GM12878 (cell line): ENCODE measurements around the gene IMMP2L. TPM values are rescaled to one million over a fixed set of nuclear protein-coding genes. Genes with fewer than 3 reads are reported as not detected.

Source experiments
- ATAC-seq: fragments of 200-7000 bp; cut with Tn5 transposase; 3 replicates; pipeline ENCODE4 v1.9.1; 2020; ENCODE audit warnings: mild to moderate bottlenecking, moderate library complexity
- BruUV-seq: library from RNA; stranded (reverse); fragments of 400-500 nt; replicated peaks from 2 replicates; lab custom pipeline; 2021; lab: Mats Ljungman, UMichigan
- CTCF ChIA-PET: fragments of 300-600 bp; sonication (Branson Sonifier 250); formaldehyde crosslinking; extraction: SDS; loops from one replicate; lab custom pipeline; 2021; ENCODE audit warnings: inconsistent platforms; lab: Yijun Ruan, JAX
- POLR2A ChIA-PET: fragments of 350-600 bp; formaldehyde crosslinking; extraction: SDS; loops from one replicate; lab custom pipeline; 2021; ENCODE audit warnings: inconsistent platforms; lab: Charles Lee
- RAD21 ChIA-PET: fragments of 300-600 bp; sonication (Branson Sonifier 250); formaldehyde crosslinking; loops from one replicate; lab custom pipeline; 2023; ENCODE audit warnings: antibody characterized with exemption; ENCODE audit not compliant: unreplicated experiment; lab: Charles Lee
- SMC1A ChIA-PET: fragments of 300-600 bp; sonication (Branson Sonifier 250); formaldehyde crosslinking; loops from one replicate; lab custom pipeline; 2023; ENCODE audit not compliant: unreplicated experiment, uncharacterized antibody; lab: Charles Lee
- DNase-seq: peaks from one replicate; pipeline ENCODE4 v3.0.0-alpha.2; 2011; ENCODE audit warnings: low read depth, low spot score
- FAIRE-seq: peaks from 3 replicates; lab custom pipeline; 2011; peaks lifted over from hg19 to GRCh38; lab: Jason Lieb, UNC
- H2AFZ ChIP-seq: 2 replicates; pipeline ENCODE4 v1.6.0; 2011; ENCODE audit warnings: low read depth, low read length, control low read depth; ENCODE audit not compliant: control insufficient read depth
- H3K27ac ChIP-seq: 2 replicates; pipeline ENCODE4 v1.5.1; 2011; ENCODE audit warnings: control low read depth; ENCODE audit not compliant: control insufficient read depth, insufficient read depth
- H3K27me3 ChIP-seq, 2 experiments: replicated peaks in 1 of 2; 2 replicates each; pipeline versions ENCODE4 v1.6.0 to v1.6.1; 2011; ENCODE audit warnings: low read length in 1 of 2; ENCODE audit not compliant: control insufficient read depth in 2 of 2, insufficient read depth in 2 of 2
- H3K36me3 ChIP-seq, 2 experiments: 2 replicates each; pipeline ENCODE4 v1.5.1; 2011; ENCODE audit warnings: low read length in 1 of 2; ENCODE audit not compliant: control insufficient read depth in 2 of 2, insufficient read depth in 2 of 2
- H3K4me1 ChIP-seq: 2 replicates; pipeline ENCODE4 v1.6.1; 2011; ENCODE audit warnings: mild to moderate bottlenecking, low read length, moderate library complexity, mixed read lengths; ENCODE audit not compliant: control insufficient read depth, insufficient read depth
- H3K4me2 ChIP-seq: 2 replicates; pipeline ENCODE4 v1.6.0; 2011; ENCODE audit warnings: control low read depth; ENCODE audit not compliant: control insufficient read depth, insufficient read depth
- H3K4me3 ChIP-seq: fragments of 200-600 bp; sonication (generic); 2 replicates; pipeline ENCODE4 v1.5.1; 2016
- H3K79me2 ChIP-seq: 2 replicates; pipeline ENCODE4 v1.6.0; 2011; ENCODE audit warnings: low read length; ENCODE audit not compliant: control insufficient read depth, insufficient read depth
- H3K9ac ChIP-seq: 2 replicates; pipeline ENCODE4 v1.8.0; 2011; ENCODE audit warnings: low read length, control low read depth, mixed read lengths; ENCODE audit not compliant: control insufficient read depth, insufficient read depth
- H3K9me3 ChIP-seq: replicated peaks from 3 replicates; pipeline ENCODE4 v1.5.1; 2011; ENCODE audit warnings: mild to moderate bottlenecking, low read length; ENCODE audit not compliant: control insufficient read depth, insufficient read depth
- H4K20me1 ChIP-seq: 2 replicates; pipeline ENCODE4 v1.6.0; 2011; ENCODE audit not compliant: control insufficient read depth, insufficient read depth
- NFYB ChIP-seq: IDR thresholded peaks from 2 replicates; pipeline ENCODE4 v1.6.1; 2011; ENCODE audit warnings: low read depth, mild to moderate bottlenecking, low read length, improper control_type of control experiment, moderate library complexity; ENCODE audit not compliant: insufficient read depth
- POLR2AphosphoS2 ChIP-seq: IDR thresholded peaks from 2 replicates; pipeline ENCODE4 v1.6.1; 2011; ENCODE audit warnings: low read depth, mild to moderate bottlenecking, low read length, improper control_type of control experiment, moderate library complexity
- SIN3A ChIP-seq: IDR thresholded peaks from 2 replicates; pipeline ENCODE4 v1.6.1; 2012; ENCODE audit warnings: low read depth, low read length, improper control_type of control experiment
- SMAD1 ChIP-seq: fragments of 450-650 bp; IDR thresholded peaks from 2 replicates; pipeline ENCODE4 v1.6.1; 2018; ENCODE audit warnings: mild to moderate bottlenecking, low read depth; ENCODE audit not compliant: partially characterized antibody
- SPI1 ChIP-seq: IDR thresholded peaks from 2 replicates; pipeline ENCODE4 v1.6.1; 2011; ENCODE audit warnings: low read depth, mild to moderate bottlenecking, low read length, moderate library complexity, borderline replicate concordance; ENCODE audit not compliant: insufficient read depth
- ZNF217 ChIP-seq: fragments of 450-650 bp; IDR thresholded peaks from 2 replicates; pipeline ENCODE4 v1.6.1; 2017; ENCODE audit warnings: antibody characterized with exemption, mild to moderate bottlenecking
- ZNF274 ChIP-seq: IDR thresholded peaks from one replicate; pipeline ENCODE4 v1.8.0; 2011; ENCODE audit not compliant: insufficient read length, insufficient read depth
- whole genome bisulfite sequencing: methylation state at CpG from one replicate; pipeline ENCODE4 v1.1.6; 2016; ENCODE audit warnings: low lambda C conversion rate; ENCODE audit not compliant: insufficient replicate concordance, insufficient coverage; ENCODE audit errors: missing lambda C conversion rate; 5-methylcytosine and 5-hydroxymethylcytosine counted together
- in situ Hi-C: fragments of 300-500 bp; cut with MboI; formaldehyde crosslinking; loops from 9 replicates; pipeline ENCODE4 v1.14.3; 2018; ENCODE audit warnings: mixed read lengths
- intact Hi-C: fragments of 100-400 bp; cut with micrococcal nuclease; formaldehyde crosslinking; loops from one replicate; pipeline ENCODE4 v1.14.2; 2022; ENCODE audit not compliant: unreplicated experiment
- polyA plus RNA-seq, 11 experiments: library from polyadenylated mRNA; depleted of rRNA in 4 of 11; unstranded in 6 of 11; stranded (reverse) in 5 of 11; fragments of >200 nt; fragmentation: Nextera tagmentation in 4 of 11; fragmentation: Illumina TruSeq in 1 of 11; extraction: Ambion mirVana in 4 of 11; extraction: Trizol in 1 of 11; gene quantifications; 1 replicate in 1 of 11; 2 replicates in 10 of 11; pipeline versions ENCODE4 v1.2.1 to v1.2.3, GENCODE V29; 2011 to 2016; ENCODE audit warnings: inconsistent platforms in 2 of 11, missing spikeins in 2 of 11, low read depth in 1 of 11
- total RNA-seq, 4 experiments: library from RNA; depleted of rRNA in 3 of 4; stranded (reverse); fragments of >200 nt in 3 of 4; fragmentation: Illumina TruSeq in 1 of 4; extraction: Trizol in 1 of 4; gene quantifications; 2 replicates each; pipeline versions ENCODE4 v1.2.1 to v1.2.3, GENCODE V29; 2013 to 2021
- TF ChIP-seq, protein P1 (sequence below): fragments of 150-350 bp; IDR thresholded peaks from 2 replicates; pipeline ENCODE4 v1.6.1; 2016; ENCODE audit warnings: low read depth, low read length
- TF ChIP-seq, protein P2 (sequence below): fragments of 450-650 bp; IDR thresholded peaks from 2 replicates; pipeline ENCODE4 v1.6.1; 2016; ENCODE audit warnings: mild to moderate bottlenecking
- TF ChIP-seq, protein P3 (sequence below): fragments of 450-650 bp; IDR thresholded peaks from 2 replicates; pipeline ENCODE4 v1.6.1; 2018; ENCODE audit warnings: mild to moderate bottlenecking, low read depth, moderate library complexity; ENCODE audit not compliant: partially characterized antibody

The IMMP2L gene
- total and polyA plus RNA-seq, 10 of the 15 experiments (the other 5 are each of a cell fraction or from before 2014, with no cell fraction given), result 12.6 to 46.3 (median 19.6) TPM

DNA sequence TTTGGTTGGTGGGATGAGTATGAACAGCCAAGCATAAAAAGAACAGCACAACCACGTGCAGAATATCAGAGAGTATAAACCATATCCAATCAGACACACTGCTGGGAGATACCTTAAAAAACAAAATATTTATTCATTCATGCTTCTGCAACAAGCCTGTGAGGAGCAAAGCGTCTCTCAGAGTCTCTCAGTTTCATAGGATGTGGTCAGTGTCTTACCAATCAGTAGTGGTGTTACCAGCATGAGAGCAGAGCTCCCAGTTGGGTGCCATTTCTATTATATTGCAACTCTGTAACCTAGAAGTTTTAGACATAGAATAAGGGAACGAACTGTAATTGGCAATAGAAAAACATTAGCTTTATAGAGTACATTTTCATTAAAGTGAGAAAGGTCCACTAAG lies 917.2 kb downstream of the IMMP2L start:
- in situ Hi-C loops, result no loop called here
- Histone ChIP-seq H3K79me2 (no peaks in the 10 kb centered on the region), H3K4me2 (no peak overlapping the region), H2AFZ (no peak overlapping the region), H3K9me3 (no peaks in the 10 kb centered on the region), H3K4me3 (no peak overlapping the region), H3K9ac (no peak overlapping the region), H3K36me3 (no peaks in the 10 kb centered on the region), H3K4me1 (no peaks in the 10 kb centered on the region), H4K20me1 (no peaks in the 10 kb centered on the region), H3K27ac (no peak overlapping the region), H3K27me3 (no peaks in the 10 kb centered on the region)
- ChIA-PET RAD21 (no interaction called here), POLR2A (no interaction called here), CTCF (no interaction called here), SMC1A (interaction anchor here (1.0 kb wide), 1 partner anchor 66 kb away, joined by 3 read pairs; no protein-coding TSS in a partner anchor)
- DNase-seq (no peak), FAIRE-seq (no peak), ATAC-seq (peak; percentile 81)
- TF ChIP-seq NFYB (peak; percentile 47; the same call in 1 of the 2 replicates), SMAD1 (no peak)
- BruUV-seq, result no TSS peak
- 12% methylated on average over 3 of the region's 3 CpGs for WGBS
- intact Hi-C loops, result no loop called here

DNA sequence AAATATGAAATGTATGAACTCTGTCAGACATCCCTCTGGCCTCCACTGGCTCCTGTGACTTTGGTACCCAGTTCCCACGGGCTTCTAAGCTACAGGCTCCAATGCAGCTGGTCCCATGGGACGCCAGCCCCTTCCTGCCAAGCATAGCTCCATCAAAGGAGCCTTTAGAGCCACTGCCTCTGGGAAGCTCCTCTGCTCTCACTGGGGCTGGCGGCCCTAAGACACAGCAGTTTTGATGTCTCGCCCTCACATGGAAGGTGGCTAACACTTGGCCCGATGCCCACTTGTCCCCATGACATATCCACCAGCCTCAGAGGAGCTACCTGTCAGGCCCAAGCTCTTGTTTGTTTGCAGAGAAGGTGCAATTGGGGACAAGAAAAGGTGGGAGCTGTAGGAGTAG lies 925.0 kb downstream of the IMMP2L start:
- Histone ChIP-seq H3K9ac (no peak overlapping the region), H3K27me3 (no peaks in the 10 kb centered on the region), H4K20me1 (no peaks in the 10 kb centered on the region), H3K9me3 (no peaks in the 10 kb centered on the region), H3K4me2 (no peak overlapping the region), H3K4me1 (no peaks in the 10 kb centered on the region), H3K27ac (no peak overlapping the region), H3K4me3 (no peak overlapping the region), H3K79me2 (no peaks in the 10 kb centered on the region), H2AFZ (no peak overlapping the region), H3K36me3 (no peaks in the 10 kb centered on the region)
- ChIA-PET POLR2A (no interaction called here), RAD21 (no interaction called here), CTCF (no interaction called here), SMC1A (interaction anchor here (0.8 kb wide), 1 partner anchor 11 kb away, joined by 3 read pairs; no protein-coding TSS in a partner anchor)
- in situ Hi-C loops, result no loop called here
- FAIRE-seq (no peak), DNase-seq (no peak), ATAC-seq (no peak)
- intact Hi-C loops, result no loop called here
- BruUV-seq, result no TSS peak
- 27% methylated on average over 5 of the region's 5 CpGs for WGBS
- TF ChIP-seq POLR2AphosphoS2, result no peak
- TF ChIP-seq, protein P1, sequence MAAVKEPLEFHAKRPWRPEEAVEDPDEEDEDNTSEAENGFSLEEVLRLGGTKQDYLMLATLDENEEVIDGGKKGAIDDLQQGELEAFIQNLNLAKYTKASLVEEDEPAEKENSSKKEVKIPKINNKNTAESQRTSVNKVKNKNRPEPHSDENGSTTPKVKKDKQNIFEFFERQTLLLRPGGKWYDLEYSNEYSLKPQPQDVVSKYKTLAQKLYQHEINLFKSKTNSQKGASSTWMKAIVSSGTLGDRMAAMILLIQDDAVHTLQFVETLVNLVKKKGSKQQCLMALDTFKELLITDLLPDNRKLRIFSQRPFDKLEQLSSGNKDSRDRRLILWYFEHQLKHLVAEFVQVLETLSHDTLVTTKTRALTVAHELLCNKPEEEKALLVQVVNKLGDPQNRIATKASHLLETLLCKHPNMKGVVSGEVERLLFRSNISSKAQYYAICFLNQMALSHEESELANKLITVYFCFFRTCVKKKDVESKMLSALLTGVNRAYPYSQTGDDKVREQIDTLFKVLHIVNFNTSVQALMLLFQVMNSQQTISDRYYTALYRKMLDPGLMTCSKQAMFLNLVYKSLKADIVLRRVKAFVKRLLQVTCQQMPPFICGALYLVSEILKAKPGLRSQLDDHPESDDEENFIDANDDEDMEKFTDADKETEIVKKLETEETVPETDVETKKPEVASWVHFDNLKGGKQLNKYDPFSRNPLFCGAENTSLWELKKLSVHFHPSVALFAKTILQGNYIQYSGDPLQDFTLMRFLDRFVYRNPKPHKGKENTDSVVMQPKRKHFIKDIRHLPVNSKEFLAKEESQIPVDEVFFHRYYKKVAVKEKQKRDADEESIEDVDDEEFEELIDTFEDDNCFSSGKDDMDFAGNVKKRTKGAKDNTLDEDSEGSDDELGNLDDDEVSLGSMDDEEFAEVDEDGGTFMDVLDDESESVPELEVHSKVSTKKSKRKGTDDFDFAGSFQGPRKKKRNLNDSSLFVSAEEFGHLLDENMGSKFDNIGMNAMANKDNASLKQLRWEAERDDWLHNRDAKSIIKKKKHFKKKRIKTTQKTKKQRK, result no peak
- TF ChIP-seq, protein P2, sequence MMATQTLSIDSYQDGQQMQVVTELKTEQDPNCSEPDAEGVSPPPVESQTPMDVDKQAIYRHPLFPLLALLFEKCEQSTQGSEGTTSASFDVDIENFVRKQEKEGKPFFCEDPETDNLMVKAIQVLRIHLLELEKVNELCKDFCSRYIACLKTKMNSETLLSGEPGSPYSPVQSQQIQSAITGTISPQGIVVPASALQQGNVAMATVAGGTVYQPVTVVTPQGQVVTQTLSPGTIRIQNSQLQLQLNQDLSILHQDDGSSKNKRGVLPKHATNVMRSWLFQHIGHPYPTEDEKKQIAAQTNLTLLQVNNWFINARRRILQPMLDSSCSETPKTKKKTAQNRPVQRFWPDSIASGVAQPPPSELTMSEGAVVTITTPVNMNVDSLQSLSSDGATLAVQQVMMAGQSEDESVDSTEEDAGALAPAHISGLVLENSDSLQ, result no peak
- TF ChIP-seq, protein P3, sequence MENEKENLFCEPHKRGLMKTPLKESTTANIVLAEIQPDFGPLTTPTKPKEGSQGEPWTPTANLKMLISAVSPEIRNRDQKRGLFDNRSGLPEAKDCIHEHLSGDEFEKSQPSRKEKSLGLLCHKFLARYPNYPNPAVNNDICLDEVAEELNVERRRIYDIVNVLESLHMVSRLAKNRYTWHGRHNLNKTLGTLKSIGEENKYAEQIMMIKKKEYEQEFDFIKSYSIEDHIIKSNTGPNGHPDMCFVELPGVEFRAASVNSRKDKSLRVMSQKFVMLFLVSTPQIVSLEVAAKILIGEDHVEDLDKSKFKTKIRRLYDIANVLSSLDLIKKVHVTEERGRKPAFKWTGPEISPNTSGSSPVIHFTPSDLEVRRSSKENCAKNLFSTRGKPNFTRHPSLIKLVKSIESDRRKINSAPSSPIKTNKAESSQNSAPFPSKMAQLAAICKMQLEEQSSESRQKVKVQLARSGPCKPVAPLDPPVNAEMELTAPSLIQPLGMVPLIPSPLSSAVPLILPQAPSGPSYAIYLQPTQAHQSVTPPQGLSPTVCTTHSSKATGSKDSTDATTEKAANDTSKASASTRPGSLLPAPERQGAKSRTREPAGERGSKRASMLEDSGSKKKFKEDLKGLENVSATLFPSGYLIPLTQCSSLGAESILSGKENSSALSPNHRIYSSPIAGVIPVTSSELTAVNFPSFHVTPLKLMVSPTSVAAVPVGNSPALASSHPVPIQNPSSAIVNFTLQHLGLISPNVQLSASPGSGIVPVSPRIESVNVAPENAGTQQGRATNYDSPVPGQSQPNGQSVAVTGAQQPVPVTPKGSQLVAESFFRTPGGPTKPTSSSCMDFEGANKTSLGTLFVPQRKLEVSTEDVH, result no peak
- no peak for TF ChIP-seq ZNF217
- TF ChIP-seq ZNF274, result no peak
- TF ChIP-seq SPI1, result no peak
- no peak for TF ChIP-seq SIN3A
